GM23248 (cell line): ENCODE measurements around the gene TCF7L2. TPM values are rescaled to one million over a fixed set of nuclear protein-coding genes. Genes with fewer than 3 reads are reported as not detected.

ENCODE experiments used
- DNase-seq: peaks from one replicate; pipeline ENCODE4 v3.0.0-alpha.2; 2015
- H2AFZ ChIP-seq: fragments of 200-600 bp; sonication (generic); 2 replicates; pipeline ENCODE4 v1.6.1; 2016; ENCODE audit warnings: antibody characterized with exemption
- H3F3A ChIP-seq: fragments of 200-600 bp; sonication (generic); 2 replicates; pipeline ENCODE4 v1.6.1; 2016; ENCODE audit warnings: mild to moderate bottlenecking, antibody characterized with exemption, mixed run types; ENCODE audit not compliant: insufficient read depth
- H3K27ac ChIP-seq: fragments of 200-600 bp; sonication (generic); 2 replicates; pipeline ENCODE4 v1.5.1; 2016; ENCODE audit warnings: mild to moderate bottlenecking
- H3K27me3 ChIP-seq: fragments of 200-600 bp; sonication (generic); replicated peaks from 2 replicates; pipeline ENCODE4 v1.6.1; 2016; ENCODE audit warnings: mild to moderate bottlenecking; ENCODE audit not compliant: insufficient read depth
- H3K36me3 ChIP-seq: fragments of 200-600 bp; sonication (generic); 2 replicates; pipeline ENCODE4 v1.6.1; 2016; ENCODE audit warnings: low read depth, mild to moderate bottlenecking
- H3K4me1 ChIP-seq: fragments of 200-600 bp; sonication (generic); 2 replicates; pipeline ENCODE4 v1.6.1; 2016; ENCODE audit warnings: mild to moderate bottlenecking; ENCODE audit not compliant: insufficient read depth
- H3K4me2 ChIP-seq: fragments of 200-600 bp; sonication (generic); one replicate; pipeline ENCODE4 v1.6.1; 2016; ENCODE audit warnings: mild to moderate bottlenecking; ENCODE audit not compliant: unreplicated experiment
- H3K4me3 ChIP-seq: fragments of 200-600 bp; sonication (generic); 2 replicates; pipeline ENCODE4 v1.5.1; 2016; ENCODE audit warnings: mild to moderate bottlenecking
- H3K79me2 ChIP-seq: fragments of 200-600 bp; sonication (generic); 2 replicates; pipeline ENCODE4 v1.6.1; 2016; ENCODE audit warnings: mild to moderate bottlenecking; ENCODE audit not compliant: insufficient read depth
- H3K9ac ChIP-seq: fragments of 200-600 bp; sonication (generic); 2 replicates; pipeline ENCODE4 v1.6.1; 2016; ENCODE audit warnings: mild to moderate bottlenecking
- H3K9me2 ChIP-seq: fragments of 200-600 bp; sonication (generic); 2 replicates; pipeline ENCODE4 v1.6.1; 2016; ENCODE audit warnings: mixed run types, mild to moderate bottlenecking, moderate library complexity; ENCODE audit not compliant: insufficient read depth
- H3K9me3 ChIP-seq: fragments of 200-600 bp; sonication (generic); one replicate; pipeline ENCODE4 v1.6.1; 2017; ENCODE audit warnings: low read depth
- H4K20me1 ChIP-seq: fragments of 200-600 bp; sonication (generic); 2 replicates; pipeline ENCODE4 v1.6.0; 2016; ENCODE audit not compliant: insufficient read depth
- EZH2 ChIP-seq: fragments of 200-600 bp; sonication (generic); IDR thresholded peaks from 2 replicates; pipeline ENCODE4 v1.6.1; 2018; ENCODE audit warnings: antibody characterized with exemption, mild to moderate bottlenecking; ENCODE audit not compliant: insufficient read depth, poor library complexity, severe bottlenecking
- EZH2phosphoT487 ChIP-seq: fragments of 200-600 bp; sonication (generic); IDR thresholded peaks from 2 replicates; pipeline ENCODE4 v1.6.1; 2018; ENCODE audit warnings: antibody characterized with exemption, moderate library complexity, mild to moderate bottlenecking, low read depth; ENCODE audit not compliant: insufficient read depth
- WGBS, 2 experiments: methylation state at CpG; one replicate each; pipeline ENCODE4 v1.1.6; 2015 to 2017; ENCODE audit warnings: low lambda C conversion rate in 2 of 2, low coverage in 1 of 2; ENCODE audit errors: missing lambda C conversion rate in 2 of 2; 5-methylcytosine and 5-hydroxymethylcytosine counted together
- in situ Hi-C: fragments of 300-500 bp; cut with MboI; formaldehyde crosslinking; loops from 2 replicates; pipeline ENCODE4 v1.15.0; 2020
- polyA plus RNA-seq: library from polyadenylated mRNA; unstranded; fragments of >200 nt; fragmentation: Nextera tagmentation; extraction: Ambion mirVana; gene quantifications from 2 replicates; pipeline ENCODE4 v1.2.1, GENCODE V29; 2016
- total RNA-seq: library from RNA; depleted of rRNA; stranded (reverse); fragments of >200 nt; shearing (Covaris generic); gene quantifications from 2 replicates; pipeline ENCODE4 v1.2.3, GENCODE V29; 2014

TCF7L2 gene
- total and polyA plus RNA-seq, 2 experiments from 2014 or later, result 6.2 to 19.3 TPM

DNA sequence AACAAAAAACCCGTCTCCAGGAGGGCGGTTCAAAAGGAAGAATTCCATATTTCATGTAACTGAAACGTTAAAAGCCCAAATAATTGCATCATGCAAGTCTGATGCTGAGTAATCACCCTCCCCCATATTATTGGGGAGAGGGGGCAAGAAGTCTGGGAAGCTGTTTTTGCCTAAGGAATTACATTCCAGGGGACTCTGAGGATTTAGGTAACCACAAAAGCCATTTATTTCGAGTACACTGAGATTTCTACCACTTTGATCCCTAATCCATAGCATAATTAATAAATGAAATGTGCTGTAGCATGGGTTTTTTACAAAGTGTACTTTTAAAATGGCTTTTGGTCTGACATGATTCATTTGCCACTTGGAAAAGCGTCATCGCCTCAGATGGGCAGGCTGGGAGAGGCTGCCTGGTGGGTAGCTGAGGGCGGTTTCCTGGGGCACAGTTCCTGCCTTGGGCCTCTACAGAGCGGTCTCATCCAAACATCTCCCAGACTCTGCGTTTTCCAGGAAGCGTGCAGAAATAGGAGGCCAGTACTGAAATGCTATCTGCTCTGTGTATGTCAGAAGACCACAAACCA lies 106.5 kb downstream of the TCF7L2 start:
- 7% methylated on average over 10 of the region's 10 CpGs for WGBS, 2 experiments
- H3K4me2 ChIP-seq, result peak overlapping the region; percentile 55
- H3K4me3 ChIP-seq, result peak overlapping the region; percentile 16; the same call in 1 of the 2 replicates

GRCh38 chr10:113057948-113058522 lies 108.0 kb downstream of the TCF7L2 start:
- no peak overlapping the region for H2AFZ ChIP-seq
- H3K4me2 ChIP-seq, result peak overlapping the region; percentile 96
- TF ChIP-seq EZH2phosphoT487 (no peak), EZH2 (no peak)
- in situ Hi-C loops, result no loop called here
- peak overlapping the region; percentile 76 for H3K9ac ChIP-seq
- DNase-seq, result peak; percentile 31
- H3K27ac ChIP-seq, result peak overlapping the region; percentile 93
- no peaks in the 10 kb centered on the region for H3K9me2 ChIP-seq
- H3K4me1 ChIP-seq, result peaks cover 79% of the 10 kb centered on the region
- no peaks in the 10 kb centered on the region for H3K36me3 ChIP-seq
- H3K79me2 ChIP-seq, result peaks cover 80% of the 10 kb centered on the region
- H3K9me3 ChIP-seq, result no peaks in the 10 kb centered on the region
- WGBS, 2 experiments, result 56 to 67% methylated on average over 5 to 6 of the region's 6 CpGs
- peaks cover 83% of the 10 kb centered on the region for H3F3A ChIP-seq
- H3K27me3 ChIP-seq, result no peaks in the 10 kb centered on the region
- H3K4me3 ChIP-seq, result no peak overlapping the region
- no peaks in the 10 kb centered on the region for H4K20me1 ChIP-seq

More for the DNA sequence above, 106.5 kb downstream of the TCF7L2 start:
- H3K36me3 ChIP-seq, result no peaks in the 10 kb centered on the region
- H3K27me3 ChIP-seq, result no peaks in the 10 kb centered on the region
- no peaks in the 10 kb centered on the region for H3K9me2 ChIP-seq
- peak overlapping the region; percentile 93 for H3K27ac ChIP-seq
- H2AFZ ChIP-seq, result no peak overlapping the region
- DNase-seq, result peak; percentile 89
- in situ Hi-C loops, result no loop called here
- no peaks in the 10 kb centered on the region for H4K20me1 ChIP-seq
- no peaks in the 10 kb centered on the region for H3K9me3 ChIP-seq
- peaks cover 72% of the 10 kb centered on the region for H3F3A ChIP-seq
- TF ChIP-seq EZH2phosphoT487 (no peak), EZH2 (no peak)
- H3K79me2 ChIP-seq, result peaks cover 80% of the 10 kb centered on the region
- H3K9ac ChIP-seq, result peak overlapping the region; percentile 76
- peaks cover 93% of the 10 kb centered on the region for H3K4me1 ChIP-seq

DNA sequence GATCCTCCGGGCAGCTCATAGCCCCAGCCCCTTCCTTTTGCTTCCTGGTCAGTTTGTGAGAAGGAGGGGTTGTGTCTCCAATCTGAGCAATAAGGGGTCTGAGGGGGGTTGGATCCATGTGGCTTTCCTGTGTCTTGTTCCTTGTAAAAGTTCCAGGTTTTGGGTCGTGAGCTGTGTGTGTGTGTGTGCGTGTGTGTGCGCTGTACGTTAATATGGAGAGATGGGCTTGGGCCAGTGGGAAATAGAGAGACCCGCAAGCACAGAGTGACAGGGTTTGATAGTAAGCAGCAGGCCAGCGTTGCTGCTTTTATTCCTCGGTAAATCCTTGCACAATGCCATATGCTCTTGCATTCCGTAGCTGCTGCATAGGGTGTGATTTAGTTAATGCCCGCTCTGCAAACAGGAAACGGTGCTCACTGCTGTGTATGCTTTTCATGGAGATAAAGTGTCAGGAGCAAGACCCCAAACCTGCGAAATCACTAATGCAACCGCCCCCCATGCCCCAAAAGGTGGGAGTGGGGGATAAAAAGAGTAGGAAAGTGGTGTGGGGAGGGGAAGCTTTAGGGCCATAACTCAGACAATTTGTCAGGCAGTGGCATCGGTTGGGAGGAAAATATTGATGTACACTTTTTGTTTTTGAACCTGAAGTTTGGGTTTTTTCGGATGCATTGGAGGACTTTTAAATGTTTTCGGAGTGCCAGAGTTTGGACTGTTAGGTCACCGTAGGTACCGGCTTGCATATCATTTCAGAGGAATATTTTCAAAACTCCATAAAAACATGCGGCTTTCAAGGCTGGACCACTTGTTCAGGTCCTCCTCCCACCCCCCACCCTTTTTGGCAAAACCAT lies 108.7 kb downstream of the TCF7L2 start:
- Histone ChIP-seq H3K9ac (peak overlapping the region; percentile 76), H3F3A (peaks cover 77% of the 10 kb centered on the region), H3K36me3 (no peaks in the 10 kb centered on the region), H4K20me1 (no peaks in the 10 kb centered on the region), H3K9me2 (no peaks in the 10 kb centered on the region), H3K27me3 (no peaks in the 10 kb centered on the region), H3K4me2 (peak overlapping the region; percentile 96), H3K27ac (peak overlapping the region; percentile 93), H3K4me1 (peaks cover 78% of the 10 kb centered on the region), H2AFZ (no peak overlapping the region), H3K79me2 (peaks cover 80% of the 10 kb centered on the region), H3K4me3 (peak overlapping the region; percentile 67), H3K9me3 (no peaks in the 10 kb centered on the region)
- 4 to 6% methylated on average over 19 of the region's 19 CpGs for whole genome bisulfite sequencing, 2 experiments
- TF ChIP-seq EZH2phosphoT487 (no peak), EZH2 (no peak)
- in situ Hi-C loops, result no loop called here
- DNase-seq, result peak; percentile 90

DNA sequence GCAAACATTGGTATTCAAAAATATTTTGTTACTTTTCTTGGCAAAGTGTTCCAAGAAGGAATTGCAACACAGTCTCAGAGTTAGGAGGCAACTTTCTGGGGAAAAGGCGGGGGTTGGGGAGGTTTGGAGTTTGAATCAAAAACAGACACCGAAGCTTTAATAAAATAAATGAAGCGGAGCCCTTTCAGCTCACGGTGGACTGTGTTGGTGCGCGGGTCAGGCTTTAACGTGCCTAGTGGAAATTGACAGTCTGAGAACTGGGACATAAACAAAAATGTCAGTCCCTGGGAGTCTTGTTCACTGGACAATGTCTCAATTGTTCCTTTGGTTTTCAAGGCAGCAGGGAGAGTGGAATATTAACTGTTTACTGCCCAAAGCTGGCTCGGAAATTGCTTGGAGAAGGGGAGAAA lies 109.3 kb downstream of the TCF7L2 start:
- in situ Hi-C loops, result no loop called here
- Histone ChIP-seq H3K27ac (peak overlapping the region; percentile 93), H4K20me1 (no peaks in the 10 kb centered on the region), H3K4me3 (peak overlapping the region; percentile 67), H3K36me3 (no peaks in the 10 kb centered on the region), H3K79me2 (peaks cover 80% of the 10 kb centered on the region), H3K9me2 (no peaks in the 10 kb centered on the region), H3K27me3 (no peaks in the 10 kb centered on the region), H3F3A (peaks cover 75% of the 10 kb centered on the region), H3K4me1 (peaks cover 72% of the 10 kb centered on the region), H3K4me2 (peak overlapping the region; percentile 96), H3K9me3 (no peaks in the 10 kb centered on the region), H3K9ac (peak overlapping the region; percentile 76), H2AFZ (no peak overlapping the region)
- WGBS, 2 experiments, result 1 to 4% methylated on average over 8 of the region's 8 CpGs
- DNase-seq, result peak; percentile 80
- TF ChIP-seq EZH2 (no peak), EZH2phosphoT487 (no peak)
